GM12878 (cell line): Measurements from ENCODE around the gene MRPL2. TPM values are rescaled to one million over a fixed set of nuclear protein-coding genes. Genes with fewer than 3 reads are reported as not detected.
A peak's percentile ranks its signal among the peaks of the same experiment; 100 is the strongest.

Experiments used
- ATAC-seq: fragments of 200-7000 bp; cut with Tn5 transposase; 3 replicates; pipeline ENCODE4 v1.9.1; 2020; ENCODE audit warnings: mild to moderate bottlenecking, moderate library complexity
- BruUV-seq: library from RNA; stranded (reverse); fragments of 400-500 nt; replicated peaks from 2 replicates; lab custom pipeline; 2021; lab: Mats Ljungman, UMichigan
- CTCF ChIA-PET: fragments of 300-600 bp; sonication (Branson Sonifier 250); formaldehyde crosslinking; extraction: SDS; loops from one replicate; lab custom pipeline; 2021; ENCODE audit warnings: inconsistent platforms; lab: Yijun Ruan, JAX
- POLR2A ChIA-PET: fragments of 350-600 bp; formaldehyde crosslinking; extraction: SDS; loops from one replicate; lab custom pipeline; 2021; ENCODE audit warnings: inconsistent platforms; lab: Charles Lee
- RAD21 ChIA-PET: fragments of 300-600 bp; sonication (Branson Sonifier 250); formaldehyde crosslinking; loops from one replicate; lab custom pipeline; 2023; ENCODE audit warnings: antibody characterized with exemption; ENCODE audit not compliant: unreplicated experiment; lab: Charles Lee
- SMC1A ChIA-PET: fragments of 300-600 bp; sonication (Branson Sonifier 250); formaldehyde crosslinking; loops from one replicate; lab custom pipeline; 2023; ENCODE audit not compliant: unreplicated experiment, uncharacterized antibody; lab: Charles Lee
- DNase-seq: peaks from one replicate; pipeline ENCODE4 v3.0.0-alpha.2; 2011; ENCODE audit warnings: low read depth, low spot score
- FAIRE-seq: peaks from 3 replicates; lab custom pipeline; 2011; peaks lifted over from hg19 to GRCh38; lab: Jason Lieb, UNC
- H2AFZ ChIP-seq: 2 replicates; pipeline ENCODE4 v1.6.0; 2011; ENCODE audit warnings: low read depth, low read length, control low read depth; ENCODE audit not compliant: control insufficient read depth
- H3K27ac ChIP-seq: 2 replicates; pipeline ENCODE4 v1.5.1; 2011; ENCODE audit warnings: control low read depth; ENCODE audit not compliant: control insufficient read depth, insufficient read depth
- H3K27me3 ChIP-seq, 2 experiments: replicated peaks in 1 of 2; 2 replicates each; pipeline versions ENCODE4 v1.6.0 to v1.6.1; 2011; ENCODE audit warnings: low read length in 1 of 2; ENCODE audit not compliant: control insufficient read depth in 2 of 2, insufficient read depth in 2 of 2
- H3K36me3 ChIP-seq, 2 experiments: 2 replicates each; pipeline ENCODE4 v1.5.1; 2011; ENCODE audit warnings: low read length in 1 of 2; ENCODE audit not compliant: control insufficient read depth in 2 of 2, insufficient read depth in 2 of 2
- H3K4me1 ChIP-seq: 2 replicates; pipeline ENCODE4 v1.6.1; 2011; ENCODE audit warnings: mild to moderate bottlenecking, low read length, moderate library complexity, mixed read lengths; ENCODE audit not compliant: control insufficient read depth, insufficient read depth
- H3K4me2 ChIP-seq: 2 replicates; pipeline ENCODE4 v1.6.0; 2011; ENCODE audit warnings: control low read depth; ENCODE audit not compliant: control insufficient read depth, insufficient read depth
- H3K4me3 ChIP-seq: fragments of 200-600 bp; sonication (generic); 2 replicates; pipeline ENCODE4 v1.5.1; 2016
- H3K79me2 ChIP-seq: 2 replicates; pipeline ENCODE4 v1.6.0; 2011; ENCODE audit warnings: low read length; ENCODE audit not compliant: control insufficient read depth, insufficient read depth
- H3K9ac ChIP-seq: 2 replicates; pipeline ENCODE4 v1.8.0; 2011; ENCODE audit warnings: low read length, control low read depth, mixed read lengths; ENCODE audit not compliant: control insufficient read depth, insufficient read depth
- H3K9me3 ChIP-seq: replicated peaks from 3 replicates; pipeline ENCODE4 v1.5.1; 2011; ENCODE audit warnings: mild to moderate bottlenecking, low read length; ENCODE audit not compliant: control insufficient read depth, insufficient read depth
- H4K20me1 ChIP-seq: 2 replicates; pipeline ENCODE4 v1.6.0; 2011; ENCODE audit not compliant: control insufficient read depth, insufficient read depth
- CBX5 ChIP-seq: sonication (generic); IDR thresholded peaks from 2 replicates; pipeline ENCODE4 v1.6.1; 2016; ENCODE audit warnings: low read depth, moderate library complexity, mild to moderate bottlenecking, inconsistent platforms
- CREB1 ChIP-seq: IDR thresholded peaks from 2 replicates; pipeline ENCODE4 v1.6.1; 2012; ENCODE audit warnings: low read depth, mild to moderate bottlenecking, inconsistent platforms
- PAX8 ChIP-seq: fragments of 450-650 bp; IDR thresholded peaks from 2 replicates; pipeline ENCODE4 v1.6.1; 2017; ENCODE audit warnings: mild to moderate bottlenecking, moderate library complexity
- POLR2A ChIP-seq: IDR thresholded peaks from 2 replicates; pipeline ENCODE4 v1.6.1; 2011; ENCODE audit warnings: low read depth, mild to moderate bottlenecking, low read length
- POLR2AphosphoS2 ChIP-seq: IDR thresholded peaks from 2 replicates; pipeline ENCODE4 v1.6.1; 2011; ENCODE audit warnings: low read depth, mild to moderate bottlenecking, low read length, improper control_type of control experiment, moderate library complexity
- RAD51 ChIP-seq: fragments of 450-650 bp; IDR thresholded peaks from 2 replicates; pipeline ENCODE4 v1.6.1; 2016; ENCODE audit warnings: moderate library complexity, mild to moderate bottlenecking, inconsistent platforms
- SIX5 ChIP-seq: IDR thresholded peaks from 2 replicates; pipeline ENCODE4 v1.6.1; 2011; ENCODE audit warnings: mild to moderate bottlenecking, low read depth, low read length, moderate library complexity; ENCODE audit not compliant: severe bottlenecking
- SMC3 ChIP-seq: IDR thresholded peaks from 2 replicates; pipeline ENCODE4 v1.6.1; 2011; ENCODE audit warnings: low read length, improper control_type of control experiment, borderline replicate concordance
- SP1 ChIP-seq: IDR thresholded peaks from one replicate; pipeline ENCODE4 v1.6.1; 2011; ENCODE audit warnings: low read depth, low read length
- SPI1 ChIP-seq: IDR thresholded peaks from 2 replicates; pipeline ENCODE4 v1.6.1; 2011; ENCODE audit warnings: low read depth, mild to moderate bottlenecking, low read length, moderate library complexity, borderline replicate concordance; ENCODE audit not compliant: insufficient read depth
- SUPT20H ChIP-seq: IDR thresholded peaks from 2 replicates; pipeline ENCODE4 v1.6.1; 2011; ENCODE audit warnings: low read depth, mild to moderate bottlenecking, low read length, moderate library complexity, borderline replicate concordance; ENCODE audit not compliant: control insufficient read depth
- ZNF217 ChIP-seq: fragments of 450-650 bp; IDR thresholded peaks from 2 replicates; pipeline ENCODE4 v1.6.1; 2017; ENCODE audit warnings: antibody characterized with exemption, mild to moderate bottlenecking
- WGBS: methylation state at CpG from one replicate; pipeline ENCODE4 v1.1.6; 2016; ENCODE audit warnings: low lambda C conversion rate; ENCODE audit not compliant: insufficient replicate concordance, insufficient coverage; ENCODE audit errors: missing lambda C conversion rate; 5-methylcytosine and 5-hydroxymethylcytosine counted together
- in situ Hi-C: fragments of 300-500 bp; cut with MboI; formaldehyde crosslinking; loops from 9 replicates; pipeline ENCODE4 v1.14.3; 2018; ENCODE audit warnings: mixed read lengths
- intact Hi-C: fragments of 100-400 bp; cut with micrococcal nuclease; formaldehyde crosslinking; loops from one replicate; pipeline ENCODE4 v1.14.2; 2022; ENCODE audit not compliant: unreplicated experiment
- polyA plus RNA-seq, 11 experiments: library from polyadenylated mRNA; depleted of rRNA in 4 of 11; unstranded in 6 of 11; stranded (reverse) in 5 of 11; fragments of >200 nt; fragmentation: Nextera tagmentation in 4 of 11; fragmentation: Illumina TruSeq in 1 of 11; extraction: Ambion mirVana in 4 of 11; extraction: Trizol in 1 of 11; gene quantifications; 1 replicate in 1 of 11; 2 replicates in 10 of 11; pipeline versions ENCODE4 v1.2.1 to v1.2.3, GENCODE V29; 2011 to 2016; ENCODE audit warnings: inconsistent platforms in 2 of 11, missing spikeins in 2 of 11, low read depth in 1 of 11
- total RNA-seq, 4 experiments: library from RNA; depleted of rRNA in 3 of 4; stranded (reverse); fragments of >200 nt in 3 of 4; fragmentation: Illumina TruSeq in 1 of 4; extraction: Trizol in 1 of 4; gene quantifications; 2 replicates each; pipeline versions ENCODE4 v1.2.1 to v1.2.3, GENCODE V29; 2013 to 2021
- TF ChIP-seq, protein P1 (sequence below): fragments of 450-650 bp; IDR thresholded peaks from 2 replicates; pipeline ENCODE4 v1.6.1; 2018; ENCODE audit warnings: mild to moderate bottlenecking, low read depth, moderate library complexity; ENCODE audit not compliant: partially characterized antibody
- TF ChIP-seq, protein P2 (sequence below): IDR thresholded peaks from 2 replicates; pipeline ENCODE4 v1.6.1; 2012; ENCODE audit warnings: low read depth, low read length, improper control_type of control experiment

MRPL2 gene
- total and polyA plus RNA-seq, 10 of the 15 experiments (the other 5 are each of a cell fraction or from before 2014, with no cell fraction given) = 29.7 to 125 (median 50.2) TPM

DNA sequence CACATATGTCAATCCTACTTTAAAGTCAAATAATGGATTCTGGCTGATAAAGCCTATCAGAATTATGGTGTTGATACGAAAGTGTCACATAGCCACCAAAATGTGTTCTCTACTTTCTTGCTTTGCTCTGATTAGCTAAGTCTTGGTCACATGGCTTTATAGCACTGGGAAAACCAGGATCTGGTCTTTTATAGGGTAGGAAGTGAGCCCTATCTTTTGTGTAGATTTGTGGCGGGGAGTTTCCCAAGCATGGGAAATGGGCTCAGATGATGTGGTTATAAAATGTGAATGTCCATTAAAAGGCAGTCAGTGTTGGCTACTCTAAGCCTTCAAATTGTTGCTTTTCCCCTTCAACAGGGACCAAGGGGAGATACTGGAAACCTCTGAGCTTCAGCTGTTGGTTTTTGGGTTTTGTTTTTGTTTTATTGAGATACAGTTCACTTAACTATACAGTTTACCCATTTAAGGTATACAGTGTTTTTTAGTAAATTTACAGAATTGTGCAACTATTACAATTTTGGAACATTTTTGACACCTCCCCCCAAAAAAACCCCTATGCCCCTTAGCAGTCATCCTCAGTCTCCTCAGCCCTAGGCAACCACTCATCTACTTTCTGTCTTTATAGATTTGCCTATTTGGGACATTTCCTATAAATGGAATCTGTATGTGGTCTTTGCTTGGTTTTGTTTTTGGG lies 25.6 kb downstream of the MRPL2 start:
- TF ChIP-seq POLR2A (no peak), CBX5 (no peak), SMC3 (no peak), ZNF217 (no peak), PAX8 (no peak)
- TF ChIP-seq, all 136 proteins: peak for 0
- Histone ChIP-seq H3K9me3 (no peaks in the 10 kb centered on the region), H3K4me1 (no peaks in the 10 kb centered on the region), H3K27ac (no peak overlapping the region), H3K9ac (no peak overlapping the region), H2AFZ (no peak overlapping the region), H3K4me3 (no peak overlapping the region), H3K4me2 (no peak overlapping the region), H4K20me1 (no peaks in the 10 kb centered on the region), H3K36me3 (peaks cover 15 to 23% of the 10 kb centered on the region in 2 experiments), H3K79me2 (no peaks in the 10 kb centered on the region), H3K27me3 (no peaks in the 10 kb centered on the region)
- WGBS = 97% methylated on average over 2 of the region's 2 CpGs
- CTCF ChIA-PET = no interaction called here
- SMC1A ChIA-PET = interaction anchor here (0.8 kb wide), 1 partner anchor 10 kb away, joined by 3 read pairs; no protein-coding TSS in a partner anchor
- intact Hi-C loops = no loop called here
- in situ Hi-C loops = no loop called here
- POLR2A ChIA-PET = interaction anchor here (1.4 kb wide), 1 partner anchor 213 kb away, joined by 3 read pairs; no protein-coding TSS in a partner anchor
- no peak for FAIRE-seq
- RAD21 ChIA-PET = no interaction called here
- BruUV-seq = TSS peak; percentile 57
- DNase-seq = no peak
- no peak for ATAC-seq

DNA sequence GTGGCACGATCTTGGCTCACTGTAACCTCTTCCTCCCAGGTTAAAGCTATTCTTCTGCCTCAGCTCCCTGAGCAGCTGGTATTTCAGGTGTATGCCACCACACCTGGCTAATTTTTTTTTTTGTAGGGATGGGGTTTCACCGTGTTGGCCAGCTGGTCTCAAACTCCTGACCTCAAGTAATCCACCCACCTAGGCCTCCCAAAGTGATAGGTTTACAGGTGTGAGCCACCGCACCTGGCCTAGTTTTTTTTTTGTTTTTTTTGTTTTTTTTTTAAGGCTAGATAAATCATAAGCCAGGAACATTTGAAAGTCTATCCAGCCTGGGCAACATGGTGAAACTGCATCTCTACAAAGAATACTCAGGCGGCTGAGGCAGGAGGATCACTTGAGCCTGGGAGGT lies 26.9 kb downstream of the MRPL2 start:
- intact Hi-C loops (no loop called here), in situ Hi-C loops (no loop called here)
- H4K20me1 ChIP-seq = no peaks in the 10 kb centered on the region
- no peak overlapping the region for H3K4me2 ChIP-seq
- H3K79me2 ChIP-seq = no peaks in the 10 kb centered on the region
- ChIA-PET SMC1A (interaction anchor here (0.7 to 1.4 kb wide), 2 partner anchors 110 to 292 kb away, joined by 3 to 4 read pairs; no protein-coding TSS in a partner anchor), RAD21 (no interaction called here), POLR2A (interaction anchor here (0.8 to 1.4 kb wide), 2 partner anchors 10 to 214 kb away, joined by 3 to 4 read pairs; no protein-coding TSS in a partner anchor), CTCF (interaction anchor here (0.6 to 1.3 kb wide), 4 partner anchors 24 to 140 kb away, joined by 3 to 4 read pairs (median 3); no protein-coding TSS in a partner anchor)
- H3K27me3 ChIP-seq = no peaks in the 10 kb centered on the region
- WGBS = 87% methylated on average over 4 of the region's 4 CpGs
- H3K4me3 ChIP-seq = no peak overlapping the region
- H3K4me1 ChIP-seq = no peaks in the 10 kb centered on the region
- peaks cover 11 to 21% of the 10 kb centered on the region in 2 experiments for H3K36me3 ChIP-seq
- H3K9ac ChIP-seq = no peak overlapping the region
- H3K9me3 ChIP-seq = no peaks in the 10 kb centered on the region
- no peak overlapping the region for H3K27ac ChIP-seq
- DNase-seq (no peak), ATAC-seq (no peak), FAIRE-seq (no peak)
- BruUV-seq = no TSS peak
- H2AFZ ChIP-seq = no peak overlapping the region
- TF ChIP-seq POLR2AphosphoS2 (no peak), RAD51 (no peak), SPI1 (no peak), SP1 (no peak), SUPT20H (no peak), CREB1 (no peak), SIX5 (no peak)
- TF ChIP-seq, protein P1, sequence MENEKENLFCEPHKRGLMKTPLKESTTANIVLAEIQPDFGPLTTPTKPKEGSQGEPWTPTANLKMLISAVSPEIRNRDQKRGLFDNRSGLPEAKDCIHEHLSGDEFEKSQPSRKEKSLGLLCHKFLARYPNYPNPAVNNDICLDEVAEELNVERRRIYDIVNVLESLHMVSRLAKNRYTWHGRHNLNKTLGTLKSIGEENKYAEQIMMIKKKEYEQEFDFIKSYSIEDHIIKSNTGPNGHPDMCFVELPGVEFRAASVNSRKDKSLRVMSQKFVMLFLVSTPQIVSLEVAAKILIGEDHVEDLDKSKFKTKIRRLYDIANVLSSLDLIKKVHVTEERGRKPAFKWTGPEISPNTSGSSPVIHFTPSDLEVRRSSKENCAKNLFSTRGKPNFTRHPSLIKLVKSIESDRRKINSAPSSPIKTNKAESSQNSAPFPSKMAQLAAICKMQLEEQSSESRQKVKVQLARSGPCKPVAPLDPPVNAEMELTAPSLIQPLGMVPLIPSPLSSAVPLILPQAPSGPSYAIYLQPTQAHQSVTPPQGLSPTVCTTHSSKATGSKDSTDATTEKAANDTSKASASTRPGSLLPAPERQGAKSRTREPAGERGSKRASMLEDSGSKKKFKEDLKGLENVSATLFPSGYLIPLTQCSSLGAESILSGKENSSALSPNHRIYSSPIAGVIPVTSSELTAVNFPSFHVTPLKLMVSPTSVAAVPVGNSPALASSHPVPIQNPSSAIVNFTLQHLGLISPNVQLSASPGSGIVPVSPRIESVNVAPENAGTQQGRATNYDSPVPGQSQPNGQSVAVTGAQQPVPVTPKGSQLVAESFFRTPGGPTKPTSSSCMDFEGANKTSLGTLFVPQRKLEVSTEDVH = no peak
- TF ChIP-seq, protein P2, sequence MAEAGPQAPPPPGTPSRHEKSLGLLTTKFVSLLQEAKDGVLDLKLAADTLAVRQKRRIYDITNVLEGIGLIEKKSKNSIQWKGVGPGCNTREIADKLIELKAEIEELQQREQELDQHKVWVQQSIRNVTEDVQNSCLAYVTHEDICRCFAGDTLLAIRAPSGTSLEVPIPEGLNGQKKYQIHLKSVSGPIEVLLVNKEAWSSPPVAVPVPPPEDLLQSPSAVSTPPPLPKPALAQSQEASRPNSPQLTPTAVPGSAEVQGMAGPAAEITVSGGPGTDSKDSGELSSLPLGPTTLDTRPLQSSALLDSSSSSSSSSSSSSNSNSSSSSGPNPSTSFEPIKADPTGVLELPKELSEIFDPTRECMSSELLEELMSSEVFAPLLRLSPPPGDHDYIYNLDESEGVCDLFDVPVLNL = no peak
